Raji (cell line): ENCODE data around the gene ERN2.

Experiments
- POLR2A ChIP-seq: IDR thresholded peaks from 2 replicates; pipeline ENCODE4 v1.6.1; 2011; ENCODE audit warnings: low read depth, low read length, control low read depth; ENCODE audit not compliant: insufficient read depth

Gene ERN2

GRCh38 chr16:23676924-23677480, 36.0 kb downstream of the ERN2 start:
- TF ChIP-seq POLR2A, result no peak

GRCh38 chr16:23673971-23674614, 38.9 kb downstream of the ERN2 start:
- TF ChIP-seq POLR2A, result no peak

GRCh38 chr16:23670137-23670776, 42.8 kb downstream of the ERN2 start:
- TF ChIP-seq POLR2A, result no peak

- no peak for TF ChIP-seq POLR2A
Observed at GRCh38 chr16:23668873-23669272, 44.1 kb downstream of the ERN2 start.

GRCh38 chr16:23668225-23668624, 44.8 kb downstream of the ERN2 start:
- TF ChIP-seq POLR2A, result no peak

- TF ChIP-seq POLR2A, result no peak
Observed at GRCh38 chr16:23667355-23667659, 45.7 kb downstream of the ERN2 start.

GRCh38 chr16:23666571-23667354, 46.3 kb downstream of the ERN2 start:
- no peak for TF ChIP-seq POLR2A

GRCh38 chr16:23663918-23664317, 49.1 kb downstream of the ERN2 start:
- TF ChIP-seq POLR2A, result no peak

GRCh38 chr16:23651943-23652468, 61.0 kb downstream of the ERN2 start:
- TF ChIP-seq POLR2A, result no peak

GRCh38 chr16:23650674-23651416, 62.2 kb downstream of the ERN2 start:
- no peak for TF ChIP-seq POLR2A

- no peak for TF ChIP-seq POLR2A
Observed at GRCh38 chr16:23642246-23642774, 70.7 kb downstream of the ERN2 start.

GRCh38 chr16:23640931-23641765, 71.9 kb downstream of the ERN2 start, which contains the start of the genes DCTN5 and PALB2:
Gene DCTN5, plus strand, starts transcription at chr16:23641466. Its CDS starts 77 bp downstream, at chr16:23641543.
Gene PALB2, minus strand, starts transcription at chr16:23641310. Its CDS starts 153 bp downstream, at chr16:23641157.
- TF ChIP-seq POLR2A, result peak; percentile 86; the same call in 1 of the 2 replicates

GRCh38 chr16:23640615-23640930, 72.4 kb downstream of the ERN2 start:
- TF ChIP-seq POLR2A, result no peak
